ENCODE measurements around the gene ETV6.
A peak's percentile ranks its signal among the peaks of the same experiment; 100 is the strongest.

Gene ETV6

DNA sequence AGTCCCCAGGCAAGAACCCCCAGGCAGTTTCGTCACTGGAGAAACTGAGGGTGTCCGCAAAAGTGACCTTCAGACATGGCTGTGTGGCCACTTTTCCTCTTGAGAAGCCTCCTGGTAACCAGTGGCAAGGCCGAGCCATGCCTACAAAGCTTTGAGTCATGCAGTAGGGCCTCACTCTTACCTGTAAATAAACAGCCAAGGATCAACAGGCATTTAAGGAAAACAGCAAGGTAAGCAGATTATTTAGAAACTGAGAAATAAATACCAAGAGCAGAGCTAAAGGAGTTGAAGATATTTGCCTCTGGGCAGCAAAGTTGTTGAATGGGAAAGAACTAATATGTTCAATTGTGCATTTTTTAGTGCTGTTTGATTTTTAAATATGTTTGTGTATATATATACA is 280.2 kb downstream of the ETV6 start:
- no peak overlapping the region for H3K4me3 ChIP-seq (replicated peaks; ENCODE audit: low read depth, low read length)
- no peak for DNase-seq (ENCODE audit: low read depth)
- TF ChIP-seq, protein P1, sequence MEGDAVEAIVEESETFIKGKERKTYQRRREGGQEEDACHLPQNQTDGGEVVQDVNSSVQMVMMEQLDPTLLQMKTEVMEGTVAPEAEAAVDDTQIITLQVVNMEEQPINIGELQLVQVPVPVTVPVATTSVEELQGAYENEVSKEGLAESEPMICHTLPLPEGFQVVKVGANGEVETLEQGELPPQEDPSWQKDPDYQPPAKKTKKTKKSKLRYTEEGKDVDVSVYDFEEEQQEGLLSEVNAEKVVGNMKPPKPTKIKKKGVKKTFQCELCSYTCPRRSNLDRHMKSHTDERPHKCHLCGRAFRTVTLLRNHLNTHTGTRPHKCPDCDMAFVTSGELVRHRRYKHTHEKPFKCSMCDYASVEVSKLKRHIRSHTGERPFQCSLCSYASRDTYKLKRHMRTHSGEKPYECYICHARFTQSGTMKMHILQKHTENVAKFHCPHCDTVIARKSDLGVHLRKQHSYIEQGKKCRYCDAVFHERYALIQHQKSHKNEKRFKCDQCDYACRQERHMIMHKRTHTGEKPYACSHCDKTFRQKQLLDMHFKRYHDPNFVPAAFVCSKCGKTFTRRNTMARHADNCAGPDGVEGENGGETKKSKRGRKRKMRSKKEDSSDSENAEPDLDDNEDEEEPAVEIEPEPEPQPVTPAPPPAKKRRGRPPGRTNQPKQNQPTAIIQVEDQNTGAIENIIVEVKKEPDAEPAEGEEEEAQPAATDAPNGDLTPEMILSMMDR (IDR thresholded peaks at IDR 0.05; ENCODE audit: low read length, missing control alignments): no peak

DNA sequence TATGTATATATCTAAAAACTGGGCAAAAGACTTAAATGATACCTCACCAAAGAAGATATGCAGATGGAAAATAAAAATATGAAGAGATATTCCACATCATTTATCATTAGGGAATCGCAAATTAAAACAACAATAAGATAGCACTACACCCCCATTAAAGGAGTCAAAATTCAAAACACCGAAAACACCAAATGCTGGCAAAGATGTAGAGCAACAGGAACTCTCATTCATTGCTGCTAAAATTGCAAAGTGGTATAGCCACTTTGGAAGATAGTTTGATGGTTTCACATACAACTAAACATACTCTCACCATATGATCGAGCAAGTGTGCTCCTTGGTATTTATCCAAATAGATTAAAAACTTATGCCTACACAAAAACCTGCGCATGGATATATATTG is 289.7 kb downstream of the ETV6 start:
- TF ChIP-seq, protein P1 (IDR thresholded peaks at IDR 0.05; ENCODE audit: low read length, missing control alignments): no peak
- no peak for DNase-seq (ENCODE audit: low read depth)
- H3K4me3 ChIP-seq (replicated peaks; ENCODE audit: low read depth, low read length): no peak overlapping the region

DNA sequence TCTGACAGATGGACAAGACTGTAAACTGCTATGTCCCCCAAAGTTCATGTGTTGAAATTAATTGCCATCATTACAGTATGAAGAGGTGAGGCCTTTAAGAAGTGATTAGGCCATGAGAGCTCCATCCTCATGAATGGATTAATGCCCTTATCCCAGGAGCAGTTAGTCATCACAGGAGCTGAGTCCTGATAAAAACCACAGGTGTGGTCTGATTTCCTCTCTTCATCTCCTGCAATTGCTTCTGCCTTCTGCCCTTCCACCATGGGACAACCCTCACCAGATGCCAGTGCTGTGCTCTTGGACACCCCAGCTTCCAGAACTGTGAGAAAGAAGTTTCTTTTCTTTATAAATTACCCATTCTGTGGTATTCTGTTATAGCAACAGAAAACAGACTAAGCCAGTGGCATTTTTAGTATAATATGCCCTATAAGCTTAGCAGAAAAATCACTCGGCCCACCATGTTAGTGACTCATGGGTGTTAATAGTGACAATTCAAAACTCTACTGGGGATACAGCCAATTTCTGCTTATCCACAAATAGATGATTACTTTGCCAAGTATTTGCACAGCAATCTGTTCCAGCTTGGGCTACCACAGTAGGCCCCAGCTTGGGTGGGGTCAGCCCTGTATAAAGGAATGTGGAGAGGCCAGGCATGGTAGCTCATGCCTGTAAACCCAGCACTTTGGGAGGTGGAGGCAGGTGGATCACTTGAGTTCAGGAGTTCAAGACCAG is 292.3 kb downstream of the ETV6 start:
- TF ChIP-seq, protein P1 (IDR thresholded peaks at IDR 0.05; ENCODE audit: low read length, missing control alignments): no peak
- DNase-seq (ENCODE audit: low read depth): peak; percentile 83
- H3K4me3 ChIP-seq (replicated peaks; ENCODE audit: low read depth, low read length): no peak overlapping the region

- no peak for DNase-seq (ENCODE audit: low read depth)
- TF ChIP-seq, protein P1 (IDR thresholded peaks at IDR 0.05; ENCODE audit: low read length, missing control alignments): no peak
- no peak overlapping the region for H3K4me3 ChIP-seq (replicated peaks; ENCODE audit: low read depth, low read length)
Measured at GRCh38 chr12:11943919-11944700, 294.6 kb downstream of the ETV6 start.
